GM20431 (cell line): ENCODE results near the gene NBEA.

Experiments
- in situ Hi-C: fragments of 300-500 bp; cut with MseI, MboI; formaldehyde crosslinking; loops from one replicate; pipeline ENCODE4 v1.15.0; 2020; ENCODE audit warnings: low sequenced_read_pairs; ENCODE audit not compliant: unreplicated experiment

The NBEA gene

DNA sequence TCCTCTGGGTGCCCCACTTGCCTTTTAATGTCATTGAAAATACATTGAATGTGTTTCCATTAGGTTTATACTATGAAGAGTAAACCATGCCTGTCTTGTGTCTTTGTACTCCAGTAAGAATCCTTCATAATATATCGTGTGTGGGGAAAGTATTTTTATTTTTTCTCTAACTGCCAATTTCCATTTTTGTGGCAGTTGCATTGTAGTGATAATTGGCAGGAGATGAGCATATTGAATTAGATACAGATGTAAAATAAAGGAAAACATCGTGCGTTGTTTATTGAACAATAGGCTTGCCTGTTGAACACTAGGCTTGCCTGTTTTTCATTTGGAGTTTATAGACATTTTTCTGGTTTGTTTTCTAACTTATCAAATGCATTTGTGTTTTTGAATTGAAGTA, 218.8 kb downstream of the NBEA start:
- in situ Hi-C loops, result loop anchor here (25.0 kb wide), 1 partner anchor 1224 kb away; no protein-coding TSS in a partner anchor

- in situ Hi-C loops, result loop anchor here (25.0 kb wide), 1 partner anchor 1225 kb away; no protein-coding TSS in a partner anchor
Observed at GRCh38 chr13:35162420-35162819, 220.3 kb downstream of the NBEA start.

GRCh38 chr13:35163674-35164073, 221.6 kb downstream of the NBEA start:
- in situ Hi-C loops, result loop anchor here (25.0 kb wide), 1 partner anchor 1226 kb away; no protein-coding TSS in a partner anchor

- in situ Hi-C loops, result loop anchor here (25.0 kb wide), 1 partner anchor 1227 kb away; no protein-coding TSS in a partner anchor
Observed at GRCh38 chr13:35164324-35164932, 222.4 kb downstream of the NBEA start.

GRCh38 chr13:35165205-35165604, 223.1 kb downstream of the NBEA start:
- in situ Hi-C loops, result loop anchor here (25.0 kb wide), 1 partner anchor 1228 kb away; no protein-coding TSS in a partner anchor

- in situ Hi-C loops, result no loop called here
Observed at GRCh38 chr13:35179494-35179893, 237.4 kb downstream of the NBEA start.

DNA sequence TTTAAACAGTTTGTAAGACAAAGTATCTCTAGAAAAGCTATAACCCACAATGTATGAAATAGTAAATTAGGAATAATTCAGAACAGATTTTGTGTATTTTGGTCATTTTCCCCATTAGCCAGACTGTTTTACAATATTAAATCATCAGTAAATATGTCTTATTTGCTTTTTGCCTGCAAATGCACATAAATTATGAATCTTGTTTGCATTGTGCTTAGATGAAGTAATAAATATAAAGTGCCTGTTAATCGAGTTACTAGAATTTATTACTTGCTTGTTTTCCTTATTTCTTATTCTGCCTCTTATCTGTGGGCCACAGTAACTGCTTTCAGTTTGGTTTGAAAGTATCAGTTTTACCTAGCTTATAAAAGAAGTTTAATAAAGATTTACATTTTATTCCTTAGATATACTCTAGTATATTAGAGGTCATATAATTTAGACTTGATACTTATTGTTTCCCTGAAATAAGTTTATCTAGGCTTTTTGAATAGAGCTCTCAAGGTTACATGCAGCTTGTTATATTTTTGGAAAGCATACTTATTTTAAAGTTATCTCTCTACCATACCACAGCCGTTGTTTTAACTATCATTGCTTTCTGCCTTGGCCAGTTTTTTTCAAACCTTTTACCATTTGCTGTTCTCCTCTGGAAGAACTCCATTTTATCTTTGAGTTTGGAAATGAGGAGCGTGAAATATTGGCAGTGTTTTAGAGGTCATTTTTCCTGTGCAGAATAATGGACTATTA, 238.0 kb downstream of the NBEA start:
- in situ Hi-C loops, result no loop called here

DNA sequence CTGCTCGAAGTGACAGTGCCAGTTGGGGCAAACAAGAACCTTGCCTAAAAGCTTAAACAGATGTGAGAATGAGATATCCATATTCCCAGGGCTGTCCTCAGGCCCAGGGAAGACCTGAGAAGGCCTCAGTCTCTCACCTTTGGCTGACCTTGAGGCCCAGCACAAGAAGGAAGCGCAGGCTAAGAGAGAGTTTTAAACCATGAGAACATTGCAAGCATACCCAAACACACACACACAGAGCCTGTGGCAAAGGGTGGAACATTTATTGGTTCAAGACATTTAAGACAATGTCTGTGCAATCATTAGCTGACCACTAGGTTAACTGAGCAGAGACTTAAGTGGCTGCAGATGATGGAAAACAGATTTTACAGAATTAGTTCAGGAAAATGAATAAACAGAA, 248.2 kb downstream of the NBEA start:
- in situ Hi-C loops, result no loop called here

- in situ Hi-C loops, result no loop called here
Observed at GRCh38 chr13:35191883-35192282, 249.8 kb downstream of the NBEA start.

- in situ Hi-C loops, result no loop called here
Observed at GRCh38 chr13:35198613-35199200, 256.6 kb downstream of the NBEA start.

GRCh38 chr13:35208587-35208986, 266.5 kb downstream of the NBEA start:
- in situ Hi-C loops, result loop anchor here (25.0 kb wide), 1 partner anchor 504 kb away; no protein-coding TSS in a partner anchor

DNA sequence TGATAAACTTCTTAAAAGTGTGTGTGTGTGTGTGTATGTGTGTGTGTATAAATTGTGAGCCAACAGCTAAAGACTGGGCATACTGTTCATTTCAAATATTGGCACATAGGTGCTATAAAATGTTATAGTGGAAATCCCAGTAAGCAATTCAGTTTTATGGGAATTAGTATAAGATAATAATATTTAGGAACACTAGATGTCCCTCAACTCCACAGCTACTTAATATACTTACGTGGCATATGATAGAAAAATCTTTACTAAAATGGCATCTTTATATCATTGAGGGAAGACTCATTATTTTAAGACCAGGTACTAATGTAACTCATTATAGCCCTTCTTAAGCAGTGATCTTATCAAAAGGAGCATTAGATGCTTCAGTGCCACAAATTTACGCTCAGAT, 268.2 kb downstream of the NBEA start:
- in situ Hi-C loops, result loop anchor here (25.0 kb wide), 1 partner anchor 502 kb away; no protein-coding TSS in a partner anchor

DNA sequence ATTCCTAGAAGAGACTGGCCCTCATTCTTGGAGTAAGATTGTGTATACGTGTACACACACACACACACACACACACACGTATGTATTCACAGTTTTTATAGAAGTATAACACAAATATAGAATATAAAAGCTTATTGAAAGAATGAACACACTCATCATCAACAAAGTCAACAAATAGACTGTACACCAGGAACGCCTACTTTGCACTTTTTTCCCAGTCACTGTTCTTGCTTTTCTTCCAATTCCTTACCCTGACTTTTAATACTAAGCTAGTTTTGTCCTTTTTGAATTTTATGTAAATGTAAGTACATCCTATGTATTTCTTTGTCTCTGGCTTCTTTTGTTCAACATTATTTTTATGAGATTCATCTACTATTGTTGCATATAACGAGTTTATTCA, 269.9 kb downstream of the NBEA start:
- in situ Hi-C loops, result loop anchor here (25.0 kb wide), 1 partner anchor 500 kb away; no protein-coding TSS in a partner anchor

DNA sequence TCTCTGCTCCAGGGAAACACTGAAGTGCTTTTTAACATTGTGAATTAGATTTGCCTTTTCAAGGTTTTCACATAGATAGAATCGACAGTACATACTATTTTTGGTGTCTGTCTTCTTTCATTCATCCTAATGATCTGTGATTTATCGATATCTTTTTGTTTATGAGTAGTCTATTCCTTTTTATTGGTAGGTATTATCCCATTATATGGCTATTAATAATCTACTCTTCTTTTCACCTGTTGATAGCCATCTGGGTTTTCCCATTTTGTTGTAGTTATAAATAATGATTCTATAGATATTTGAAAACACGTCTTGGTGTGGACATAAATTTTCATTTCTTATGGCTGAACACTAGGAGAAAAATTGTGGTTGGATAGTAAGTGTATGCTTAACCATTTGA, 271.8 kb downstream of the NBEA start:
- in situ Hi-C loops, result loop anchor here (25.0 kb wide), 1 partner anchor 498 kb away; no protein-coding TSS in a partner anchor

DNA sequence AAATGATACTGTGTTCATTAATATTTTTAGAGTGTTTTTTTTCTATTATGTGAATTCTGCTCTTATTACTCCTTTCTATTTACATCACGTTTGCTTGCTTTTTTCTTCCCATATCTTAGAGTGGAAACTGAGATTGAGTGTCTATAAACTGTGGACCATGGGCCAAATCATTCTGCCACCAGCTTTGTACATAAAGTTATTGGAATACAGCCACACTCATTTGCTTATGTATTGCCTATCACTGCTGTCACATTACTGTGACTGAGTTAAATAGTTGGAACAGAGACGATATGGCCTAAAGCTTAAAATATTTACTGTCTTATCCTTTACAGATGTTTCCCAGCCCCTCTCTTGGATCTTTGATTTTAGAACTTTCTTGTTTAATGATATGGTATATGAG, 274.1 kb downstream of the NBEA start:
- in situ Hi-C loops, result loop anchor here (25.0 kb wide), 1 partner anchor 496 kb away; no protein-coding TSS in a partner anchor

DNA sequence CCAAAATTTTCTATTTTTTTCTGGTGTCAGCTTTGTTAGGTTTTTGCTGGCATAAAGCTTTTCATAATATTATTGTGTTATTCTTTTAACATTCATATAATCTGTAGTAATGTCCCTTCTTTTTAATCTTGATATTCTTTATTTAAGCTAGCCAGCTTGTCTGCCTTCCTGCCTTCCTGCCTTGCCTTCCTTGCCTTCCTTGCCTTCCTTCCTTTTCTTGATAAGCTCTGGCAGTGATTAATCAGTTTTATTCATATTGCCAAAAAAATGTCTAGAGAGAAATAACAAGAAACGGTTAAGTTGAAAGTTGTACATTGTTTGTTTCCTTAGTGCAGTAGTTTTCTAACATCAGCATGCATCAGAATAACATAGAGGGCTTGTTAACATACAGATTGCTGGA, 277.0 kb downstream of the NBEA start:
- in situ Hi-C loops, result loop anchor here (25.0 kb wide), 1 partner anchor 493 kb away; no protein-coding TSS in a partner anchor

DNA sequence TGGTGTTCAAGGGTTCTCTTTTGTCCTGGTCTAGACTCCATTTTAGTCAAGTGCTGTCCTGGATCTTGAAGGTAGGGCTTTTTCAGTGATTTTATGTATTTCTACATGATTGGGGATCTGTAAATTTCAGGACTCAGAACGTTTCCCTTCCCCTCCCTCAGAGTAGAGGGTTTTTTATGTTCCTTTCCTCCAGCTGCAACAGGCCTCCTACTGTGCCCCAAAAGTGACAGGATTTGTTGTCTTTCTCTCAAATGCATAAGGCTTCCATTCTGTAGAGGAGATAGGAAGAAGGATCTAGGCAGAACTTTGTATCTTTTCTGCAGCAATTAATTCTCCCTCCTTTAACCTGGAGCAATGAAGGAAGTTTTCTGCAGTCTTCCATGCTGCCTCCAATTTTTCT, 283.1 kb downstream of the NBEA start:
- in situ Hi-C loops, result no loop called here

GRCh38 chr13:35225582-35225981, 283.5 kb downstream of the NBEA start:
- in situ Hi-C loops, result no loop called here

- in situ Hi-C loops, result no loop called here
Observed at GRCh38 chr13:35228536-35228935, 286.5 kb downstream of the NBEA start.

DNA sequence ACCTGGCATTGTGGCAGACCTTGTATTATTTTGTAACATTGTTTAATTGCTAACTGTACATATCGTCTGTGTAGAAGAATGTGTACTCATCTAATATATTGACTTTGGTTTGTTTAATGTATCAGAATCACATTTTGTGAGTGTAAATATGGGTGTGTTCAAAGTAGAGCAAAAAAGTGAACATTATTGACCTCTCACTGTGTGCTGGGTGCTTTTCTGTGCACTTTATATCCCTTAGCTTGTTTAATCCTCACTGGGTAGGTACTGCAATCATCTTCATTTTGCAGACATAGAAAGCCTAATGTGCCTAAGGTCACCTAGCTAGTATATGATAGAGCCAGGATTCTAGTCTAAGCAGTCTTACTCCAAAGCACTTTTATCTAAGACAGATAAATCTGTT, 289.4 kb downstream of the NBEA start:
- in situ Hi-C loops, result no loop called here

DNA sequence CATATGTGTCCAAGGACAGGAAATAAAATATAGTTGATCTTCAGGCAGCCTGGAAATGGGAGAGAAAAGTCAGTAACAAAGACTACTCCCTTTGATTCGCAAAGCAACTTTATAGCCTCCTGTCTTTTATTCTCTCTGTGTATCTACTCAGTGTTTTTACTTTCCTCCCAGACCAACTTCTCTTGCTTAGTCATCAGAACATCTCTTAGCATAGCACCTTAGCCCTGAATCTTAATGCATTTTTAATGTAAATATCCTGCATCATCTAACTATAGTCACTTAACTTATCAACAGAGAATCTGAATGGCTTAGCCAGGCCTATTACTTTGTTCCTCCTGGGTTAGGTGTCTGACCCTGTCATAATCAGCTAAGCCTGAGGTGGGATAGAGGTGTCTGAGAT, 296.2 kb downstream of the NBEA start:
- in situ Hi-C loops, result no loop called here
